Smooth muscle cell (in vitro differentiated cells): Measurements from ENCODE around the gene POT1. TPM values are rescaled to one million over a fixed set of nuclear protein-coding genes. Genes with fewer than 3 reads are reported as not detected.

ENCODE experiments used
- DNase-seq: peaks from one replicate; lab custom pipeline; 2025; ENCODE audit not compliant: unreplicated experiment; lab: John Stamatoyannopoulos, UW
- H2AFZ ChIP-seq: fragments of 200-600 bp; sonication (generic); 2 replicates; pipeline ENCODE4 v1.6.0; 2016; ENCODE audit warnings: antibody characterized with exemption, low read depth, mild to moderate bottlenecking
- H3F3A ChIP-seq: fragments of 200-600 bp; sonication (generic); 2 replicates; pipeline ENCODE4 v1.6.0; 2017; ENCODE audit warnings: antibody characterized with exemption, low read depth
- H3K27ac ChIP-seq: fragments of 200-600 bp; sonication (generic); 2 replicates; pipeline ENCODE4 v1.5.1; 2016; ENCODE audit warnings: low read depth, mild to moderate bottlenecking
- H3K27me3 ChIP-seq: fragments of 200-600 bp; sonication (generic); 2 replicates; pipeline ENCODE4 v1.6.1; 2016; ENCODE audit warnings: low read depth, mild to moderate bottlenecking
- H3K36me3 ChIP-seq: fragments of 200-600 bp; sonication (generic); 2 replicates; pipeline ENCODE4 v1.5.1; 2016; ENCODE audit warnings: low read depth
- H3K4me1 ChIP-seq: fragments of 200-600 bp; sonication (generic); 2 replicates; pipeline ENCODE4 v1.5.1; 2016; ENCODE audit warnings: low read depth
- H3K4me2 ChIP-seq: fragments of 200-600 bp; sonication (generic); 2 replicates; pipeline ENCODE4 v1.6.0; 2016; ENCODE audit warnings: mild to moderate bottlenecking
- H3K4me3 ChIP-seq: fragments of 200-600 bp; sonication (generic); 2 replicates; pipeline ENCODE4 v1.5.1; 2016; ENCODE audit warnings: mild to moderate bottlenecking
- H3K79me2 ChIP-seq: fragments of 200-600 bp; sonication (generic); 2 replicates; pipeline ENCODE4 v1.6.0; 2016; ENCODE audit warnings: low read depth, mild to moderate bottlenecking
- H3K9ac ChIP-seq: fragments of 200-600 bp; sonication (generic); 2 replicates; pipeline ENCODE4 v1.6.0; 2016; ENCODE audit warnings: low read depth
- H3K9me3 ChIP-seq: fragments of 200-600 bp; sonication (generic); replicated peaks from 2 replicates; pipeline ENCODE4 v1.5.1; 2016; ENCODE audit warnings: low read depth
- H4K20me1 ChIP-seq: fragments of 200-600 bp; sonication (generic); 2 replicates; pipeline ENCODE4 v1.6.0; 2016; ENCODE audit warnings: low read depth
- CTCF ChIP-seq: fragments of 200-600 bp; sonication (generic); IDR thresholded peaks from 2 replicates; pipeline ENCODE4 v1.5.1; 2017; ENCODE audit warnings: borderline replicate concordance, mild to moderate bottlenecking, antibody characterized with exemption; ENCODE audit not compliant: insufficient read depth, poor library complexity, severe bottlenecking
- WGBS: methylation state at CpG from one replicate; pipeline ENCODE4 v1.1.7; 2016; ENCODE audit warnings: low lambda C conversion rate; 5-methylcytosine and 5-hydroxymethylcytosine counted together
- polyA plus RNA-seq: library from polyadenylated mRNA; unstranded; fragments of >200 nt; fragmentation: Nextera tagmentation; extraction: Ambion mirVana; gene quantifications from 2 replicates; pipeline ENCODE4 v1.2.1, GENCODE V29; 2016
- total RNA-seq: library from RNA; depleted of rRNA; stranded (reverse); fragments of >200 nt; gene quantifications from 2 replicates; pipeline ENCODE4 v1.2.3, GENCODE V29; 2014

POT1 gene
- total and polyA plus RNA-seq, 2 experiments from 2014 or later: 12.2 to 35.5 TPM

GRCh38 chr7:124792002-124792401 is 137.6 kb downstream of the POT1 start:
- no peaks in the 10 kb centered on the region for H3K36me3 ChIP-seq
- no peaks in the 10 kb centered on the region for H3F3A ChIP-seq
- peak overlapping the region; percentile 19 for H3K4me2 ChIP-seq
- TF ChIP-seq CTCF: no peak
- no peak overlapping the region for H3K4me3 ChIP-seq
- no peaks in the 10 kb centered on the region for H3K4me1 ChIP-seq
- H3K9me3 ChIP-seq: no peaks in the 10 kb centered on the region
- DNase-seq: no peak
- no peaks in the 10 kb centered on the region for H3K27me3 ChIP-seq
- H3K27ac ChIP-seq: peak overlapping the region; percentile 84
- peak overlapping the region; percentile 26 for H3K9ac ChIP-seq
- H3K79me2 ChIP-seq: no peaks in the 10 kb centered on the region
- no peaks in the 10 kb centered on the region for H4K20me1 ChIP-seq
- no peak overlapping the region for H2AFZ ChIP-seq

- no peak for DNase-seq
- no peaks in the 10 kb centered on the region for H3K79me2 ChIP-seq
- WGBS: 55% methylated on average over 4 of the region's 4 CpGs
- no peaks in the 10 kb centered on the region for H3F3A ChIP-seq
- no peaks in the 10 kb centered on the region for H3K9me3 ChIP-seq
- peak overlapping the region; percentile 26 for H3K9ac ChIP-seq
- H3K27ac ChIP-seq: peak overlapping the region; percentile 84
- no peaks in the 10 kb centered on the region for H3K27me3 ChIP-seq
- H3K4me2 ChIP-seq: peak overlapping the region; percentile 19
- no peak overlapping the region for H2AFZ ChIP-seq
- TF ChIP-seq CTCF: no peak
- H4K20me1 ChIP-seq: no peaks in the 10 kb centered on the region
- no peak overlapping the region for H3K4me3 ChIP-seq
- no peaks in the 10 kb centered on the region for H3K36me3 ChIP-seq
- H3K4me1 ChIP-seq: no peaks in the 10 kb centered on the region
These were observed 138.2 kb downstream of the POT1 start for GRCh38 chr7:124791426-124791825.

GRCh38 chr7:124790645-124791044 is 139.0 kb downstream of the POT1 start:
- Histone ChIP-seq H3F3A (no peaks in the 10 kb centered on the region), H3K4me2 (peak overlapping the region; percentile 19), H3K9ac (no peak overlapping the region), H3K36me3 (no peaks in the 10 kb centered on the region), H2AFZ (peak overlapping the region; percentile 9), H3K4me3 (no peak overlapping the region), H3K27ac (peak overlapping the region; percentile 84), H3K9me3 (no peaks in the 10 kb centered on the region), H4K20me1 (no peaks in the 10 kb centered on the region), H3K4me1 (no peaks in the 10 kb centered on the region), H3K27me3 (no peaks in the 10 kb centered on the region), H3K79me2 (no peaks in the 10 kb centered on the region)
- WGBS: 75% methylated on average over 6 of the region's 6 CpGs
- no peak for DNase-seq
- TF ChIP-seq CTCF: no peak

GRCh38 chr7:124785994-124786393 is 143.6 kb downstream of the POT1 start:
- no peaks in the 10 kb centered on the region for H3K36me3 ChIP-seq
- H3K79me2 ChIP-seq: no peaks in the 10 kb centered on the region
- H3K27ac ChIP-seq: no peak overlapping the region
- H3K9ac ChIP-seq: no peak overlapping the region
- no peaks in the 10 kb centered on the region for H3K4me1 ChIP-seq
- no peak for TF ChIP-seq CTCF
- no peaks in the 10 kb centered on the region for H3K27me3 ChIP-seq
- no peak overlapping the region for H2AFZ ChIP-seq
- DNase-seq: no peak
- H3K4me2 ChIP-seq: no peak overlapping the region
- no peaks in the 10 kb centered on the region for H3K9me3 ChIP-seq
- H3F3A ChIP-seq: no peaks in the 10 kb centered on the region
- no peak overlapping the region for H3K4me3 ChIP-seq
- 77% methylated on average over 6 of the region's 6 CpGs for WGBS
- H4K20me1 ChIP-seq: no peaks in the 10 kb centered on the region
